ENCODE results near the gene ITPRID2.

DNA sequence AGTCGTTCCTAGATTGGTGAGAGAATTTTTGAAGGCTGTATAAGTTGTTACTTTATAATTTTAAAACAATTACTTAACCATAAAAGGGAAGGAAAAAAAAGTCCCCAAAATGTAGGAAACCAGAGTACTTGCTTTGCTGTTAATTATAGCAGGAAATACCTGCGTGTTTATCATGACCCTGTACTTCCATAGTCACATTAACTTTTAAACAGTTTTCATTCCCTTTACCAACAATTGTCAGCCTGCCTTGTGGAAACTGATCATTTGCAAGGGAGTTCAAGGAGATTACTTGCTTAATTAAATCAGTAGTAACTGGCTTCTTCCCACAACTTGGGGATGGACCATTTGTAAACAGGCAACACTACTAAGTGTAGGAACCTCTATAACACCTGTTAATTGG lies 6.4 kb upstream of the ITPRID2 start:
- TF ChIP-seq, protein P1, sequence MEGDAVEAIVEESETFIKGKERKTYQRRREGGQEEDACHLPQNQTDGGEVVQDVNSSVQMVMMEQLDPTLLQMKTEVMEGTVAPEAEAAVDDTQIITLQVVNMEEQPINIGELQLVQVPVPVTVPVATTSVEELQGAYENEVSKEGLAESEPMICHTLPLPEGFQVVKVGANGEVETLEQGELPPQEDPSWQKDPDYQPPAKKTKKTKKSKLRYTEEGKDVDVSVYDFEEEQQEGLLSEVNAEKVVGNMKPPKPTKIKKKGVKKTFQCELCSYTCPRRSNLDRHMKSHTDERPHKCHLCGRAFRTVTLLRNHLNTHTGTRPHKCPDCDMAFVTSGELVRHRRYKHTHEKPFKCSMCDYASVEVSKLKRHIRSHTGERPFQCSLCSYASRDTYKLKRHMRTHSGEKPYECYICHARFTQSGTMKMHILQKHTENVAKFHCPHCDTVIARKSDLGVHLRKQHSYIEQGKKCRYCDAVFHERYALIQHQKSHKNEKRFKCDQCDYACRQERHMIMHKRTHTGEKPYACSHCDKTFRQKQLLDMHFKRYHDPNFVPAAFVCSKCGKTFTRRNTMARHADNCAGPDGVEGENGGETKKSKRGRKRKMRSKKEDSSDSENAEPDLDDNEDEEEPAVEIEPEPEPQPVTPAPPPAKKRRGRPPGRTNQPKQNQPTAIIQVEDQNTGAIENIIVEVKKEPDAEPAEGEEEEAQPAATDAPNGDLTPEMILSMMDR (conservative IDR thresholded peaks at IDR 0.05), result no peak
- no peak for TF ChIP-seq EZH2 (IDR thresholded peaks at IDR 0.05; ENCODE audit: low read depth)

Data from PC-9 (cell line).